HepG2 (cell line): Measurements from ENCODE around the gene SHANK2. TPM values are rescaled to one million over a fixed set of nuclear protein-coding genes. Genes with fewer than 3 reads are reported as not detected.

Source experiments
- AKNA ChIP-seq: sonication (generic); formaldehyde crosslinking; IDR thresholded peaks from 2 replicates; pipeline ENCODE4 v1.4.0; 2020; ENCODE audit warnings: missing genetic modification reagents, borderline replicate concordance
- DNMT3B ChIP-seq: conservative IDR thresholded peaks from 2 replicates; pipeline ENCODE4 v1.6.1; 2016; ENCODE audit warnings: missing biosample characterization, control low read depth
- HMG20A ChIP-seq: IDR thresholded peaks from 2 replicates; pipeline ENCODE4 v1.6.1; 2016; ENCODE audit warnings: borderline replicate concordance
- NCOA1 ChIP-seq: sonication (generic); formaldehyde crosslinking; IDR thresholded peaks from 2 replicates; pipeline ENCODE4 v1.9.0; 2021; ENCODE audit warnings: missing genetic modification reagents
- RBM39 ChIP-seq: fragments of 200-400 bp; formaldehyde crosslinking; IDR thresholded peaks from one replicate; pipeline ENCODE4 v1.6.1; 2018; ENCODE audit warnings: antibody characterized with exemption, mild to moderate bottlenecking, low read depth, low read length; ENCODE audit not compliant: poor library complexity, severe bottlenecking
- SNAPC5 ChIP-seq: sonication (generic); formaldehyde crosslinking; IDR thresholded peaks from 2 replicates; pipeline ENCODE4 v1.8.1; 2023; ENCODE audit warnings: mild to moderate bottlenecking, missing genetic modification reagents, borderline replicate concordance
- ZBTB4 ChIP-seq: sonication (generic); formaldehyde crosslinking; IDR thresholded peaks from 2 replicates; pipeline ENCODE4 v1.4.0; 2020; ENCODE audit warnings: missing genetic modification reagents, mild to moderate bottlenecking, borderline replicate concordance
- ZBTB40 ChIP-seq, 2 experiments: fragments of 450-650 bp in 1 of 2; sonication (generic) in 1 of 2; formaldehyde crosslinking in 1 of 2; IDR thresholded peaks; 2 replicates each; pipeline versions ENCODE4 v1.6.1 to v1.8.0; 2016 to 2022; ENCODE audit warnings: antibody characterized with exemption in 1 of 2, mild to moderate bottlenecking in 1 of 2, missing genetic modification reagents in 1 of 2
- ZKSCAN5 ChIP-seq: sonication (generic); formaldehyde crosslinking; IDR thresholded peaks from 2 replicates; pipeline ENCODE4 v1.5.1; 2020; ENCODE audit warnings: mild to moderate bottlenecking, missing genetic modification reagents
- ZNF274 ChIP-seq: sonication (generic); formaldehyde crosslinking; IDR thresholded peaks from 2 replicates; pipeline ENCODE4 v1.5.1; 2020; ENCODE audit warnings: mild to moderate bottlenecking, missing genetic modification reagents
- ZNF768 ChIP-seq: sonication (generic); formaldehyde crosslinking; IDR thresholded peaks from 2 replicates; pipeline ENCODE4 v1.4.0; 2020; ENCODE audit warnings: missing genetic modification reagents
- ZSCAN30 ChIP-seq: sonication (generic); formaldehyde crosslinking; IDR thresholded peaks from 2 replicates; pipeline ENCODE4 v1.5.0; 2020; ENCODE audit warnings: mild to moderate bottlenecking, missing genetic modification reagents
- polyA plus RNA-seq, 8 experiments: library from polyadenylated mRNA; depleted of rRNA in 3 of 8; stranded (reverse) in 7 of 8; unstranded in 1 of 8; fragments of >200 nt; fragmentation: Illumina TruSeq in 4 of 8; extraction: Trizol in 4 of 8; gene quantifications; 2 replicates each; pipeline versions ENCODE4 v1.2.1 to v1.2.3, GENCODE V29; 2011 to 2016; ENCODE audit warnings: low read depth in 4 of 8, missing spikeins in 1 of 8, mixed read lengths in 1 of 8; ENCODE audit not compliant: insufficient read depth in 1 of 8
- total RNA-seq, 5 experiments: library from RNA; depleted of rRNA; stranded (reverse); fragments of >200 nt; fragmentation: Illumina TruSeq; extraction: Trizol; gene quantifications; 2 replicates each; pipeline ENCODE4 v1.2.3, GENCODE V29; 2016; ENCODE audit warnings: low read depth in 1 of 5

The SHANK2 gene
- total and polyA plus RNA-seq, 2 of the 13 experiments (the other 11 are each of a cell fraction or from before 2014, with no cell fraction given), result 10.2 to 13.0 TPM

- TF ChIP-seq ZBTB4 (no peak), ZNF274 (no peak), RBM39 (no peak), ZSCAN30 (CRISPR knock-in tag) (no peak), ZNF768 (CRISPR knock-in tag) (peak; percentile 57), ZKSCAN5 (CRISPR knock-in tag) (no peak), NCOA1 (CRISPR knock-in tag) (no peak), DNMT3B (CRISPR knock-in tag) (no peak), AKNA (CRISPR knock-in tag) (no peak), SNAPC5 (CRISPR knock-in tag) (no peak), HMG20A (CRISPR knock-in tag) (no peak), ZBTB40 (IDR thresholded peaks at IDR 0.05) (no peak), ZBTB40 (CRISPR knock-in tag; IDR thresholded peaks at IDR 0.05) (no peak)
These were observed 562 bp downstream of the SHANK2 start (continued) for GRCh38 chr11:71251761-71252268.
